Measurements from ENCODE around the gene RAD54L2.
"Not testable (repeated sequence)": the region's sequence is repeated elsewhere in the genome, so short reads cannot be mapped to it uniquely, and the experiment has no call there.

Gene RAD54L2

DNA sequence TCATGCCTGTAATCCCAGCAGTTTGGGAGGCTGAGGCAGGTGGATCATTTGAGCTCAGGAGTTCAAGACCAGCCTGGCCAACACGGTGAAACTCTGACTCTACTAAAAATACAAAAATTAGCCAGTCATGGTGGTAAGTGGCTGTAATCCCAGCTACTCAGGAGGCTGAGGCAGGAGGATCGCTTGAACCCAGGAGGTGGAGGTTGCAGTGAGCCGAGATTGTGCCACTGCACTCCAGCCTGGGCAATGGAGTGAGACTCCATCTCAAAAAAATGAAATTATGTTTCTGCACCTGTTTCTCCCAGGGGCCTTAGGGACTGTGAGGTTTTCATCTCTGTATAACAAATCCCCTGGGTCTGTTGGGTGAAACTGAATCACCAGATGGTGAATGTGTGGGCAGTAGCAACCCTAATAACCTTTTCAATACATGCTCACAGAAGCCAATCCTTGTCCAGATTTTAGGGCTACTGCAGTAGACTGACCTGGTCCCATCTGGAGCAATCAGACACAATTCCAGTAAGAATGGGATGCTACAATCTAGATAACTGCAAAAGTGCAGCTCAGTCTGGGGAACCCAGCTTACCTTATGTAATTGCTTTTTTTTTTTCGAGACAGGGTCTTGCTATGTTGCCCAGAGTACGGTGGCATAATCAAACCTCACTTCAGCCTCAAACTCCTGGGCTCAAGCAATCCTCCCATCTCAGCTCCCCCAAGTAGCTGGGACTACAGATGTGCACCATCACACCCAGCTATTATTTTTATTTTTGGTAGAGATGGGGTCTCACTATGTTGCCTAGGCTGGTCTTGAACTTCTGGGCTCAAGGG, 17.4 kb upstream of the RAD54L2 start:
- H3K9me3 ChIP-seq (ENCODE audit: control insufficient read depth, insufficient read depth, low read depth, low read length); H3K36me3 ChIP-seq (ENCODE audit: control insufficient read depth in 2 of 2, insufficient read depth in 1 of 2, low read length in 2 of 2); H3K4me1 ChIP-seq (ENCODE audit: control insufficient read depth, insufficient read depth, low read length); H3K4me3 ChIP-seq (ENCODE audit: low read depth, low read length); H3K27ac ChIP-seq (ENCODE audit: extremely low read depth, low read depth, low read length): not testable (repeated sequence)
- CTCF ChIA-PET = interaction anchor here (0.7 kb wide), 2 partner anchors 116 to 181 kb away, joined by 3 read pairs; no protein-coding TSS in a partner anchor
- POLR2A ChIA-PET = interaction anchor here (1.0 kb wide), 1 partner anchor 17 kb away, joined by 3 read pairs; the partner anchor contains the start of gene RAD54L2

GRCh38 chr3:51522273-51522962, 16.1 kb upstream of the RAD54L2 start:
- Histone ChIP-seq H3K4me3 (ENCODE audit: low read depth, low read length) (no peak overlapping the region), H3K36me3 (ENCODE audit: control insufficient read depth in 2 of 2, insufficient read depth in 1 of 2, low read length in 2 of 2) (no peaks in the 10 kb centered on the region), H3K27ac (ENCODE audit: extremely low read depth, low read depth, low read length) (no peak overlapping the region), H3K9me3 (ENCODE audit: control insufficient read depth, insufficient read depth, low read depth, low read length) (no peaks in the 10 kb centered on the region), H3K4me1 (ENCODE audit: control insufficient read depth, insufficient read depth, low read length) (no peaks in the 10 kb centered on the region)
- TF ChIP-seq ZNF518A (tag by site-specific recombination; conservative IDR thresholded peaks at IDR 0.05; ENCODE audit: low read depth) = no peak
- TF ChIP-seq GFI1B (tag by site-specific recombination; IDR thresholded peaks at IDR 0.05) = no peak
- TF ChIP-seq ZNF549 (tag by site-specific recombination; IDR thresholded peaks at IDR 0.05) = no peak
- TF ChIP-seq ZNF596 (tag by site-specific recombination; IDR thresholded peaks at IDR 0.05) = no peak
- TF ChIP-seq ZNF747 (tag by site-specific recombination; IDR thresholded peaks at IDR 0.05) = no peak
- no peak for TF ChIP-seq ZNF707 (tag by site-specific recombination; IDR thresholded peaks at IDR 0.05)
- TF ChIP-seq ZNF843 (tag by site-specific recombination; IDR thresholded peaks at IDR 0.05) = no peak
- no peak for TF ChIP-seq ZNF704 (tag by site-specific recombination; IDR thresholded peaks at IDR 0.05)
- TF ChIP-seq ZNF148 (tag by site-specific recombination; IDR thresholded peaks at IDR 0.05; ENCODE audit: borderline replicate concordance) = no peak
- no peak for TF ChIP-seq ZNF433 (tag by site-specific recombination; IDR thresholded peaks at IDR 0.05; ENCODE audit: low read depth)
- no peak for TF ChIP-seq GLI4 (tag by site-specific recombination; IDR thresholded peaks at IDR 0.05)
- TF ChIP-seq ZNF660 (tag by site-specific recombination; IDR thresholded peaks at IDR 0.05) = no peak
- TF ChIP-seq KLF16 (tag by site-specific recombination; IDR thresholded peaks at IDR 0.05) = no peak
- no peak for TF ChIP-seq ZNF362 (tag by site-specific recombination; IDR thresholded peaks at IDR 0.05)
- no peak for TF ChIP-seq ZNF664 (tag by site-specific recombination; IDR thresholded peaks at IDR 0.05)
- TF ChIP-seq, protein P1, sequence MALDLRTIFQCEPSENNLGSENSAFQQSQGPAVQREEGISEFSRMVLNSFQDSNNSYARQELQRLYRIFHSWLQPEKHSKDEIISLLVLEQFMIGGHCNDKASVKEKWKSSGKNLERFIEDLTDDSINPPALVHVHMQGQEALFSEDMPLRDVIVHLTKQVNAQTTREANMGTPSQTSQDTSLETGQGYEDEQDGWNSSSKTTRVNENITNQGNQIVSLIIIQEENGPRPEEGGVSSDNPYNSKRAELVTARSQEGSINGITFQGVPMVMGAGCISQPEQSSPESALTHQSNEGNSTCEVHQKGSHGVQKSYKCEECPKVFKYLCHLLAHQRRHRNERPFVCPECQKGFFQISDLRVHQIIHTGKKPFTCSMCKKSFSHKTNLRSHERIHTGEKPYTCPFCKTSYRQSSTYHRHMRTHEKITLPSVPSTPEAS (tag by site-specific recombination; IDR thresholded peaks at IDR 0.05) = no peak
- TF ChIP-seq GLIS2 (tag by site-specific recombination; IDR thresholded peaks at IDR 0.05) = no peak
- CTCF ChIA-PET = interaction anchor here (0.5 to 0.7 kb wide), 2 partner anchors 20 to 1200 kb away, joined by 3 read pairs; no protein-coding TSS in a partner anchor
- POLR2A ChIA-PET = no interaction called here

- H3K9me3 ChIP-seq (ENCODE audit: control insufficient read depth, insufficient read depth, low read depth, low read length); POLR2A ChIA-PET; H3K27ac ChIP-seq (ENCODE audit: extremely low read depth, low read depth, low read length); CTCF ChIA-PET; H3K4me1 ChIP-seq (ENCODE audit: control insufficient read depth, insufficient read depth, low read length); H3K36me3 ChIP-seq (ENCODE audit: control insufficient read depth in 2 of 2, insufficient read depth in 1 of 2, low read length in 2 of 2); H3K4me3 ChIP-seq (ENCODE audit: low read depth, low read length): not testable (repeated sequence)
Observed at GRCh38 chr3:51524874-51525273, 13.6 kb upstream of the RAD54L2 start.

Measured in HEK293 (cell line).